Measurements from ENCODE around the gene NIP7. TPM values are rescaled to one million over a fixed set of nuclear protein-coding genes. Genes with fewer than 3 reads are reported as not detected.

NIP7 gene
- total RNA-seq, 2 experiments from 2014 or later = 70.1 to 73.2 TPM

- no peaks in the 10 kb centered on the region for H3K9me3 Mint-ChIP-seq
- H3K36me3 Mint-ChIP-seq = peaks cover 43% of the 10 kb centered on the region
- DNase-seq = no peak
- H3K4me3 Mint-ChIP-seq = no peak overlapping the region
- peaks cover 34% of the 10 kb centered on the region for H3K4me1 Mint-ChIP-seq
- H3K27me3 Mint-ChIP-seq = no peaks in the 10 kb centered on the region
- peak overlapping the region; percentile 85 for H3K27ac Mint-ChIP-seq
Measured at GRCh38 chr16:69378760-69379159, 39.2 kb downstream of the NIP7 start.

GRCh38 chr16:69381231-69381630 lies 41.7 kb downstream of the NIP7 start:
- Mint-ChIP-seq H3K27me3 (no peaks in the 10 kb centered on the region), H3K4me3 (no peak overlapping the region), H3K4me1 (peaks cover 43% of the 10 kb centered on the region), H3K36me3 (peaks cover 53% of the 10 kb centered on the region), H3K9me3 (no peaks in the 10 kb centered on the region), H3K27ac (peak overlapping the region; percentile 60)
- no peak for DNase-seq

GRCh38 chr16:69382421-69382820 lies 42.8 kb downstream of the NIP7 start:
- Mint-ChIP-seq H3K9me3 (no peaks in the 10 kb centered on the region), H3K36me3 (peaks cover 53% of the 10 kb centered on the region), H3K27me3 (no peaks in the 10 kb centered on the region), H3K4me1 (peaks cover 46% of the 10 kb centered on the region), H3K27ac (peak overlapping the region; percentile 68), H3K4me3 (peak overlapping the region; percentile 8)
- no peak for DNase-seq

- no peak for DNase-seq
- Mint-ChIP-seq H3K4me3 (peak overlapping the region; percentile 88), H3K27me3 (no peaks in the 10 kb centered on the region), H3K9me3 (no peaks in the 10 kb centered on the region), H3K27ac (peak overlapping the region; percentile 90), H3K36me3 (peaks cover 37% of the 10 kb centered on the region), H3K4me1 (peaks cover 36% of the 10 kb centered on the region)
Measured at GRCh38 chr16:69384974-69385373, 45.4 kb downstream of the NIP7 start.

GRCh38 chr16:69386596-69386995 lies 47.0 kb downstream of the NIP7 start:
- no peaks in the 10 kb centered on the region for H3K9me3 Mint-ChIP-seq
- H3K36me3 Mint-ChIP-seq = peaks cover 30% of the 10 kb centered on the region
- DNase-seq = no peak
- peak overlapping the region; percentile 93 for H3K27ac Mint-ChIP-seq
- H3K4me1 Mint-ChIP-seq = peaks cover 29% of the 10 kb centered on the region
- no peaks in the 10 kb centered on the region for H3K27me3 Mint-ChIP-seq
- no peak overlapping the region for H3K4me3 Mint-ChIP-seq

Other genes starting within 250 kb of the NIP7 start
- under 1 TPM; 0.33 to 0.74 TPM for gene HAS3, start 234.1 kb upstream of the NIP7 start, total RNA-seq
- gene CHTF8, start 207.2 kb upstream of the NIP7 start, total RNA-seq = 100 to 1,000 TPM; 135 to 141 TPM
- 100 to 1,000 TPM; 149 to 153 TPM for gene UTP4, start 207.1 kb upstream of the NIP7 start, total RNA-seq
- 1 to 10 TPM; 6.1 to 6.3 TPM for gene SNTB2, start 152.6 kb upstream of the NIP7 start, total RNA-seq
- gene VPS4A, start 28.4 kb upstream of the NIP7 start, total RNA-seq = 10 to 100 TPM; 27.0 to 28.6 TPM
- 10 to 100 TPM; 33.0 to 36.4 TPM for gene PDF, start 9.2 kb upstream of the NIP7 start, total RNA-seq
- gene COG8, start 208 bp upstream of the NIP7 start, total RNA-seq = 10 to 100 TPM; 30.2 to 31.8 TPM
- gene TMED6, start 12.0 kb downstream of the NIP7 start, total RNA-seq = 1 to 10 TPM in 1 of 2 experiments, under 1 TPM in 1; 0.70 to 1.2 TPM
- gene TERF2, start 46.2 kb downstream of the NIP7 start, total RNA-seq = 10 to 100 TPM; 54.4 to 55.4 TPM
- gene CYB5B, start 84.8 kb downstream of the NIP7 start, total RNA-seq = 100 to 1,000 TPM; 182 to 183 TPM
- 10 to 100 TPM; 26.1 to 26.3 TPM for gene NFAT5, start 226.2 kb downstream of the NIP7 start, total RNA-seq

Data from activated naive CD8-positive, alpha-beta T cell treated with anti-CD3 and anti-CD28 coated beads for 36 hours (primary cell).